T-helper 1 cell treated with Interleukin-12 subunit alpha and Interleukin-12 subunit beta and Interleukin-4 antibody, amounts not matched to agents 30 ng/mL and 1 ng/mL, for 36 hours (primary cell): ENCODE results near the gene DUSP14. TPM values are rescaled to one million over a fixed set of nuclear protein-coding genes. Genes with fewer than 3 reads are reported as not detected.
"Not testable (repeated sequence)": the region's sequence is repeated elsewhere in the genome, so short reads cannot be mapped to it uniquely, and the experiment has no call there.

ENCODE experiments used
- intact Hi-C: fragments of 100-400 bp; cut with micrococcal nuclease; formaldehyde crosslinking; loops from one replicate; pipeline ENCODE4 v1.15.1; 2024
- total RNA-seq: library from RNA; stranded (reverse); gene quantifications from 2 replicates; pipeline ENCODE4 v1.2.3, GENCODE V29; 2022

DUSP14 gene, protein sequence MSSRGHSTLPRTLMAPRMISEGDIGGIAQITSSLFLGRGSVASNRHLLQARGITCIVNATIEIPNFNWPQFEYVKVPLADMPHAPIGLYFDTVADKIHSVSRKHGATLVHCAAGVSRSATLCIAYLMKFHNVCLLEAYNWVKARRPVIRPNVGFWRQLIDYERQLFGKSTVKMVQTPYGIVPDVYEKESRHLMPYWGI
- 12.7 and 13.0 TPM in 2 replicates for total RNA-seq

DNA sequence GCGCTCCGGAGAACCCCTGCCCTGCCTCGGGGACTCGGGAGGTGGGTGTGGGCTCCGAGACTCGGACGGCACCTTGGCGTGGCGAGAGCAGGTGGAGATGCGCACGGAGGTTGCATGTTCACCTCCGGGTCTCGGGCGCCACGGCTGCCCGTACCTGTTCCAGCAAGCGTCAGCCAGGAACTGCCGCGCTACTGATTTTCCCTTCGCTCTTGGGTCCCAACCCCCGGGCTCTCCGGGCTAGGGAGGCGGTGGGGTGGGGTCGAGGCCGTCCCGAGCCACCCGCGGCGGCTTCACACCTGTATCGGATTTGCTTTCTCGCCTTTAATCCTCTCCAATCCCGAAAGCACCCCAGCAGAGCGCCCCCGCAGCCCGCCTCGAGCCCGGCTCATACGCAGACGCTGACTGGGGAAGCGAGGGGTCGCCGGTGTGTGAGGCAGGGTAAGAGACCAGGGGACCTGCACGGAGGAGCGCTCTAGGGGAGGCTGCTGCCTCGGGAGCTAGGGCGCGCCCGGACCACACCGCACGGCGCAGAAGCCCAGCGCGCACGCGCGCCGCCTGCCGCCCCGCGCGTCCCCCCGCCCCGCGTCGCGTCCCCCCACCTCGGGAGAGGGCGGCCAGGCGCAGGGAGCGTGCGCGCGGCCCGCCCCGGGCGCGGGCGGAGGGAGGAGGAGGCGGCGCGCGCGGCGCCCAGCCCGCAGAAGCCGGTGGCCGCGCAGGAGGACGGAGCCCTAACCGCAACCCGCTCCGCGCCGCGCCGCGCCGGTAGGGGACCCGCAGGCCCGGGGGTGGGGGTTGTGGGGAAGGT is at the start of gene DUSP14:
TSS of gene DUSP14 (plus strand) at position 695 of the 805 bp plus-strand sequence. CDS start 22,382 bp downstream, outside the sequence.
- intact Hi-C loops: loop anchor here (1.0 to 2.0 kb wide), 5 partner anchors 59 to 130 kb away; partner anchors contain the start of gene SYNRG

DNA sequence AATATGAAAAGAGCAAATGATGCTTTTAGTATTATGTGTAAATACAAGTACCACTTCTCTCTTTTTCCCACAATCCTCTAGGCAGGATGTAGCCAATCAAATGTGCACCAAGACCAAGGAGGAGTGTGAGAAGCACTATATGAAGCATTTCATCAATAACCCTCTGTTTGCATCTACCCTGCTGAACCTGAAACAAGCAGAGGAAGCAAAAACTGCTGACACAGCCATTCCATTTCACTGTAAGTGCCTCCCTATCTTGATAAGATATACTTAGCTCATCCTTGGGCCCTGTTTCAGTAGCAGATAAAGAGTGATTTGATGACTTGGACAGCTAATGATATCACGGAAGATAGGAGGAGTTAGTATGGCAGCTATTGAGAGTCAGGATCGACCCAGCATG is 49.3 kb upstream of the DUSP14 start:
- intact Hi-C loops: no loop called here

DNA sequence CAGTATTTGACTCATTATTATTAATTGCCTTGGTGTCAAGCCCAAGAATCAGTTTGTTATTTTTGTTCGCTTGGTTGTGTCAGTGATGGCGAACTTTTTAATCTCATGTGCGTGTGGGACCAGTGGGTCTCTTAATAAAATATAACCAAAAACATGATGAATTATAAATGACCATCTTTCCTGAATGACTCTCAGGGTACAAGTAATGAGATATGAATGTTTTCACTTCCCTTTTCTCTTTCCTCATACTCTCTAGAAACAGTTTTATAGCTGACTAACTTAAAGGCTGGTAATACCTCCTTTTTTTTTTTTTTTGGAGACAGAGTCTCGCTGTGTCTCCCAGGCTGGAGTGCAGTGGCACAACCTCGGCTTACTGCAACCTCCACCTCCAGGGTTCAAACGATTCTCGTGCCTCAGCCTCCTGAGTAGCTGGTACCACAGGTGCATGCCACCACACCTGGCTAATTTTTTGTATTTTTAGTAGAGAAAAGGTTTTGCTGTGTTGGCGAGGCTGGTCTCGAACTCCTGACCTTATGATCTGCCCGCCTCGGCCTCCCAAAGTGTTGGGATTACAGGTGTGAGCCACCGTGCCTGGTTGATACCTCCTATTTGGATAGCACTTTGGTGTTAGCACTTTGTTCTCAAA is 48.2 kb upstream of the DUSP14 start:
- intact Hi-C loops: not testable (repeated sequence)

DNA sequence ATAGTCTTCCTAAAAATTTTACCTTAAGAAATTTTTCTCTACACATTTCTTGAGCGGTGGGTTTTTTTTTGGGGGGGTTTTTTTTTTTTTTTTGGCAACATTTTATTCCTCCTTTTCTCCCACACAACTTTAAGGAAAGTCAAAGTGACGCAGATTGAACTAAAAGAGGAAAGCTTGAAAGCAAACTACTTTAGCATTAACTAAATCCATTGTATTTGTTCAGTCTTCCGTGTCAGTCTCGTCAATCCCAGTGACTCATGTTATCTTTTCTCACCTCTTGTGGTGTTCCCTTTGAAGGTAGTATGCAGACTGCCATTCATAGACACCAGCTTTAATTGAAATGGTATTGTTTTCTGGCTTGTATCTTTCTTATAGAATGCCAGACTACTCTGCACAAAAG is 43.7 kb upstream of the DUSP14 start:
- intact Hi-C loops: no loop called here

DNA sequence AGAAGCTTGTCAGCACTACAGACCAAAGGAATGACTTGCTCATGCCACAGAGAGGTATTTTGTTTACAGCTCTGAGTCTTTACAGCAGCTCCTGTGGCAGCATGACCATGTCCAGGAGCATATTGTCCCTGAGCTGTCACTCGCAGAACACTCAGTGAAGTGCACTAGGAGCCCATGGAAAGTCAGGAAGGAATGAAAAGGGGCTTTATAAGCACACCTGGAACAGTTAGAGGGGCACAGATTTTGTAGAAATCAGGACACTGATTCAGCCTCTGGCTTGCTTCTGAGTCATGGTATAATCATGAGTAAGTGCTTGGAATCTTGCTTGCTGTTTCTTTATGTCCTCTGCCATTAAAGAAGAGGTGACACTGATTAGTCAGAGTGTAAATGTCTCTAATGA is 42.0 kb upstream of the DUSP14 start:
- intact Hi-C loops: no loop called here

DNA sequence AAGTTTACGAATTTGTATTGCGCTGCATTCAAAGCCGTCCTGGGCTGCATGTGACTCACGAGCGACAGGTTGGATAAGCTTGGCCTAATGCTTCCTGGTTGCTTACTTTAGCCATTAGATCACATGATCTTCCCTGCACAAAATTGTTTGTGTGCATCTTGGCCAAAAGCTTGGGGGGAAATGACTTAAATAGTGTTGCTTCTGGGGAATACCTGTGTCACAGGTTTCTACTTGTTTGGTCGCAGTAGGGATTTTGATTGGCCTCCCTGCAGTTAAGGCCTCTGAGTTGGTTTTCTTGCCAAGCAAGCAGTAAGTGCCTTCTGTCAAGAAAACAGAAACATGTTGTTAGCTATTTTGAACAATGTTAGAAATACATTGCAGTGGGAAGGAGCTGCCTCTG is 39.6 kb upstream of the DUSP14 start:
- intact Hi-C loops: no loop called here

DNA sequence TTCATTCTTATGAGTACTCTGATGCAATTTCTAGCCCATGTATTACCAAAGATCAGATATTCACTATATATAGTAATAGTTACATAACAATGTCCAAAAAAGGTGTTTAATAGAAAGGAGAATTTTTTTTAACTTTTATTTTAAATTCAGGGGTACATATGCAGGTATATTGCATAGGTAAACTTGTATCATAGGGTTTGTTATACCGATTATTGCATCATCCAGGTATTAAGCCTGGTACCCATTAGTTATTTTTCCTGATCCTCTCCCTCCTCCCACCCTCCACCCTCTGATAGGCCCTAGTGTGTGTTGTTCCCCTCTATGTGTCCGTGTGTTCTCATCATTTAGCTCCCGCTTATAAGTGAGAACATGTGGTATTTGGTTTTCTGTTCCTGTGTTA is 31.9 kb upstream of the DUSP14 start:
- intact Hi-C loops: not testable (repeated sequence)

DNA sequence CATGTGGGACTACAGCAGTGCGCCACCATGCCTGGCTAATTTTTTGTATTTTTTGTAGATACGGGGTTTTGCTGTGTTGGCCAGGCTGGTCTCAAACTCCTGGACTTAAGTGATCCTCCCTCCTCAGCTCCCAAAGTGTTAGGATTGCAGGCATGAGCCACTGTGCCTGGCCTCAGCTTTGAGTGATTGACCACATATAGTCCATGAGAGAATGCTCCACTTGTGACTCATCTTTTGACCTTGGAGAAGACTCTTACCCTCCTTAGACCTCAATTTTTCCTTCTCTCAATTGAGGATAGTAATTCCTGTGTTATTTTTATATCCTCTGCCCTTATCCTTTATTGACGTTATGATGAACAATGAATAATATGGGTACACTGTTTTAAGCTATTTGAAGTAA is 30.9 kb upstream of the DUSP14 start:
- intact Hi-C loops: no loop called here

DNA sequence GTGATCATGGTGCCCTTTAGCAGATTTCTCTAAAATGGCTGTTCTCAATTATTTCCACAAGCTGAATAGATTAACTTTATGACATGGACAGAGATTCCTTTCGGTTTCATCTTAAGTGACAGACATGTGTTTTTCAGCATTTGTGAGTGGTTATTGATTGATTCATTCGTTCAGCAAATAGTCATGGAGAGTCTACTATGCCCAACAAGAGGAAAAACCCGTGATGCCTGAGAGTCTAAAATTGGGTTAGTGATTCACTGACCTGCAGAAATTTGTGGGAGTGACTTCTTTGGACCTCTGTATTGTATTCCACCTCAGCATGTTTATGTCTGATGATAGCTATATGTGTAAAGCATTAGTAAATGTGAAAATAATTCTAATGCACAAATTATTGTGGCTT is 28.0 kb upstream of the DUSP14 start:
- intact Hi-C loops: no loop called here

DNA sequence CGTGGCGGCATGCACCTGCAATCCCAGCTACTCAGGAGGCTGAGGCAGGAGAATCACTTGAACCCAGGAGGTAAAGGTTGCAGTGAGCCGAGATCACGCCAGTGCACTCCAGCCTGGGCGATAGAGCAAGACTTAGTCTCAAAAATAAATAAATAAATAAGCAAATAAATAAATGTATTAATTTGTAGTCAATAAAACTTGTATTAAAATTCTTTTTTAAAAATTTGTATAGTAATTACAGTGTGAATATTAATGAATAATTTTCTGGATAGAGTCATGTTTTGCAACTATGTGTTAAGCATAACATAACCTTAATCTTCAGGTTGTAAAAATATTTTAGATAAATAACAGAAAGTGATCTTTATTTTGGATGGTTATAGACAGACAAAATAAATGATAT is 27.2 kb upstream of the DUSP14 start:
- intact Hi-C loops: no loop called here

DNA sequence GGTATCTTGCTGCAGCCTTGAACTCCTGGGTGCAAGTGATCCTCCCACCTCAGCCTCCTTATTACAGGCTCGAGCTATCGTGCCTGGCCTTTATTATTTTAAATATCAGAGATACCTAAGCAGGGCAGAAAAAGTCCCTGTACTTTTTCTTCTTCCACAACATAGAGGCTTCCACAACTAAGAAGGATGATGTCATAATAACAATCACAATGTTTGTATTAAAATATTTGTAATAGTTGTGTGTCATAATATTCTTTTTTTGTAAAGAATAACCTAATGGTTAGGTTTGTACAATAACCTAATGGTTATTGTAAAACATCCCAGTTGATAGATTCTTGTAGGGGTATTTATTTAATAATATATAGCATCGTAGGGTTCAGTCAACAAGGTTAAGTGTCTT is 26.7 kb upstream of the DUSP14 start:
- intact Hi-C loops: no loop called here

DNA sequence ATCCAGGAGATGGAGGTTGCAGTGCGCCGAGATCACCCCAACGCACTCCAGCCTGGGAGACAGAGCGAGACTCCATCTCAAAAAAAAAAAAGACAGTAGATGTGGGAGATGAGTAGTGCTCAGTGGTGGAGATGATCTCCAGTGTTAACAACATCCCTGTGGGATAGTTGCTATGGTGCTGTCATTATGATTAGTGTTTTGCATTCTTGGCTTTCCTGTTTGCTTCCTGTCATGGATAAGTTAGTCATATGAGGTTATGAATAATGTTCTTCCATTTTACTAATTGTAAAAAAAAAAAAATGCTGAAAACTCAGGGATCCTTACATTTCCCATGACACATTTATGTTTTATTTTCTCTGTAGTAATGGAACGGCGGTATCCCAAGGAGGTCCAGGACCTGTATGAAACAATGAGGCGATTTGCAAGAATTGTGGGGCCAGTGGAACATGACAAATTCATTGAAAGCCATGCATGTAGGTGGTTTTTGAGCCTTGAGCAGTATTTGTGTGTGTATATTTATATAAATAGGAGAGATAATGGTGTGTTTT is 24.5 kb upstream of the DUSP14 start:
- intact Hi-C loops: no loop called here

DNA sequence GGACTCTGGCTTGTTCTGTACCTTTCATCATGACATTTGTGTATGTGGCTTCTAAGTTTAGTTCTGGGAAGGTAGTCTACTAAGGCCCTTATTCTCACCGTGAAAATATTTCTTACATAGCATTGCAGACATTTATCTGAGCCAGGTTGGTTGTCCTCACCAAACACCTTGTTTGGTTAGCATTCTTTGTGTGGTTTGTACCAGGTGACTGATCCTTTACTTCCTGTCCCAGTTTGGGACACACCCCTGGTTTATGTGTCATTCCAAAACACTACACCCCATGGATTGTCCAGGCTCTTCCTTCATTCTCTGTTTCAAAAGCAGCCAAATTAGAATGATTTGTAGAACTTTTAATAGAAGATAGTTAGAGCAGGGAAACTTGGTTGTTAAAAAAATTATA is 23.2 kb upstream of the DUSP14 start:
- intact Hi-C loops: no loop called here

DNA sequence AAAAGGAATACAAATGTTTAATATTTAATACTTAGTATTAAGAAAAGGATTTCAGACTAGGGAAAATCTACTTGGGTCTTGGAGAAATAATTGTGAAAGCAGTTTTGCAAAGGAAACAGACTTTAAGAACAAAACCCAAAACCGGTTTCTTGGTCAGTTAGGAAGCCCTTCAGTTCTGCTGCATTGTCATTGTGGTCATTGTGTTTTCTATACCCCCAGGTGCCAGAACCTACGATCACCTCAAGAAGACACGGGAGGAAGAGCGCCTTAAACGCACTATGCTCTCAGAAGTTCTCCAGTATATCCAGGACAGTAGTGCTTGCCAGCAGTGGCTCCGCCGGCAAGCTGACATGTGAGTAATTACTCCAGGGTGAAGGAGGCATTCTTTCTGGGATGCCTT is 19.5 kb upstream of the DUSP14 start:
- intact Hi-C loops: no loop called here

DNA sequence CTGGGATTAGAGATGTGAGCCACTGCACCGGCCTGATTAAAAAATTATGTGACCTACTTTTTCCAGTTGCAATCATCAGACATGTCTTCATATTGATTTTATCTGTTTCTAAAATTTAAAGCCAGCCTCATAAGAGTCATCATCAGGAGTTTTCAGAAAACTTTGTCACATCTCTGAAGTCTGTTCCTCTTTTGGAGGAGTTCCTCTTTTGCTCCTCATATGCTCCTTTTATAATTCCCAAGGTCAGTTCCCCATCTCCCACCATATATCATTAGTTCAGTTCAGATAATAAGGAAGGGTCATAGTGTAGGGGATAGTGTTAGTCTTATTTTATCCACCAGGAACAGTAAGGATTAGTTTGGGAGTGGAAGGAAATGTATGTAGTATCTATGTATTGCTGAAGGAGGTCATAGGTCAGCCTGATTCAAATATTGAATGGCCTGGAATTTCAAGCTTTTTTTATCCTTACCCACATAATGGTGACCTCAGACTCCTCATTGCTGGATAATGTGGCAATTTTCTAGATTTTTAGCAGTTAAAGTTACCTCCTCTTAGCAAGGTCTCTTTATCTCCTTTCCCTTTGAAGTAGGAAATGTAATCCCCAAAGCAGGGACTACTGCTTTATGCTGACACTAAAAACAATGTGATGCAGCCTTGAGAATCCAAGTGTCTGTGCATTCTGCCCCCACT is 13.8 kb upstream of the DUSP14 start:
- intact Hi-C loops: no loop called here

DNA sequence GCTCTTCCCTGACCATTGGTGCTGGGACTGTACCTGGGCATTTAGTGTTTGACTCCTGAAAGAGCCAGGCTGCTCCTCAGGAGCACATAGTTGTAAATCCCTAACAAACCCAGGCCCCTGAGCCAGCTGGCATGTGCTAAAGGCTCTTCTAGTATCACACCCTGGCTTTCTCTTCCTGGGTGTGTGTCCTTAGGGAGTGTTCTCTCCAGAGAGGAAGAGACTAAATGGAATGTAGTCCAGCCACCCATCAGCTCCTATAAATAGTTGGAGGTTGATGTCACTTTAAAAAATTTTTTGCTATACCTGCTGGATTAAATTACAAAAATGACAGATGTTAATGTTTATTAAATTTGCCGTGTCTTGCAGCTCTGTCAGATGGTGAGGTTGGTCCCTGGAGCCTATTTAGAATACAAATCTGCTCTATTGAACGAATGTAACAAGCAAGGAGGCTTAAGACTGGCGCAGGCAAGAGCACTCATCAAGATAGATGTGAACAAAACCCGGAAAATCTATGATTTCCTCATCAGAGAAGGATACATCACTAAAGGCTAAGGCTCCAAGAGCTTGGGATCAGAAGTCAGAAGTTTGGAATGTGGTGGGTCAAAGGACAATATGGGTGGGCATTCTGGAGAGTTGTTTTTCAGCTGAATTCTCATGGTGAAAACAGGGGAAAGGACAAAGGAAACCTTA is 13.1 kb upstream of the DUSP14 start:
- intact Hi-C loops: no loop called here

DNA sequence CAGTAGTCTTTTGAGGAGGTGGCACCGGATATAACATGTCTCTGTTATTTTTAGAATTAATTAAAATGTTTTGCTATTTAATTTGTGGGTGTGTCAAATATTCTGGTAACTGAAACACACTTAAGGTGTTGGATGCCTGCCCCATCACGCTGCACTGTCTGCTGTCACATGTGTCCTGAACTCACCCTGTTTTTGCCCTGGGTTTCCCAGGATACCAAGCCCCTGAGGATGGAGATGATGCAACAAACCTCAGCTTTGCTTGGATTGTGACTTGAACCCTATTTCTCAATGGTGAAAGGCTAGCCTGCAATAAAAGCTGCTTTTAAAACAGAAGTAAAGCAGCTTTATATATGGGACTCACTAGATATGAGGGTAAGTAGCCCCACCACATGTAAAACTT is 11.5 kb upstream of the DUSP14 start:
- intact Hi-C loops: no loop called here

DNA sequence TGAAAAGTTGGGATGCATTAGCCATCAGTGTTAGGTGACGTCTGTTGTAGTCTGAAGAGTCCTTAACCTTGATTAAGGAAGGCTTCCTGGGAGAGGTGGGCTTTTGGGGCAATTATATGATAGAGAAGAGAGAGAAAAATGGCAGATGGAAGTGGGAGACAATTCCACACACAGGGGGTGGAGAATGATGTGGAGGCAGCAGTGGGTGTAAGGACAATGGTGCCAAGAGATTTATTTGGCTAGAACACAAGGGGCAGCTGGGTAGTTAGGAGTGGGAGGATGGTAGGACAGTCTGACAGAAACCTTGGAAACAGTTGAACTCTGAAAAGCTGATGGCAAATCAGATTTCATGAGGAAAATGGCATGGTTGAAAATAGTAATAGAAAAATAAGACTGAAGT is 10.7 kb upstream of the DUSP14 start:
- intact Hi-C loops: no loop called here

DNA sequence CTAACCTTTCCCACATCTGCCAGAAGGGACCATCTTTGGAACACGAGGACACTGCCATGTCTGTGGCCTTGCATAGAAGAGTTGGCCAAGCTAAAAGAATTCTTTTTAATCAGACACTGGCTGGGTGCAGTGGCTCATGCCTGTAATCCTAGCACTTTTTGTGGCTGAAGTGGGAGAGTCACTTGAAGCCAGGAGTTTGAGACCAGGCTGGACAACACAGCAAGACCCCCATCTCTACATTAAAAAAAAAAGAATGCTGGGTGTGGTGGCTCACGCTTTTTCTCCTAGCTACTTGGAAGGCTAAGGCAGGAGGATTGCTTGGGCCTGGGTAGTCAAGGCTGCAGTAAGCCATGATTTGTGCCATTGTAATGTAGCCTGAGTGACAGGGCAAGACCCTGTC is 9.3 kb upstream of the DUSP14 start:
- intact Hi-C loops: no loop called here

DNA sequence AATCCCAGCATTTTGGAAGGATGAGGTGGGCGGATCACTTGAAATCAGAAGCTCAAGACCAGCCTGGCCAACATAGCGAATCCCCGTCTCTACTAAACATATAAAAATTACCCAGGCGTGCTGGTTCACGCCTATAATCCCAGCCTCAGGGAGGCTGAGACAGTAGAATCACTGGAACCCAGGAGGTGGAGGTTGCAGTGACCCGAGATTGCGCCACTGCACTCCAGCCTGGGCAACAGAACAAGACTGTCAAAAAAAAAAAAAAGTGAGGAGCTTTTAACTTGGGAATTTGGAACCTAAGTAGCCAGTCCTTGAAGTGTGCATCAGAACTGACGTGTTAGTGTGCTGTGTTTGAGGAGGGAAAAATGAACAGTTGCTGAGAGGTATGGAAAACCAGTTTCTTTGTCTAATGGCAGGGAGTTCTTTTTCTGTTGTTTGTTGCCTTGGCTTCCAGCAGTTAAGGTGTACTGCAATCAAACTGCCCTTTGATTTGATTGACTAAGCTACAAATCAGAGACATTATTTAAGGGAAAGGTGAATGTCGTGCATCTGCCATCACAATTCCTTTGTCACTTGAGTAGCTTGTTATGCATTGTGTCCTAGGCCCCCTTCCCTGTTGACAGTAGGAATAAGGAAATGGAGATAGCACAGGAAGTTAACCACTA is 8.6 kb upstream of the DUSP14 start:
- intact Hi-C loops: no loop called here
